GM19324 (cell line): ENCODE results near the gene IDH1.
"Not testable (repeated sequence)": the region's sequence is repeated elsewhere in the genome, so short reads cannot be mapped to it uniquely, and the experiment has no call there.

ENCODE experiments used
- ATAC-seq: cut with Tn5 transposase; IDR thresholded peaks from one replicate; pipeline ENCODE4 v1.9.1; 2021; ENCODE audit warnings: mild to moderate bottlenecking, moderate library complexity; ENCODE audit not compliant: unreplicated experiment, low FRiP score

Gene IDH1

DNA sequence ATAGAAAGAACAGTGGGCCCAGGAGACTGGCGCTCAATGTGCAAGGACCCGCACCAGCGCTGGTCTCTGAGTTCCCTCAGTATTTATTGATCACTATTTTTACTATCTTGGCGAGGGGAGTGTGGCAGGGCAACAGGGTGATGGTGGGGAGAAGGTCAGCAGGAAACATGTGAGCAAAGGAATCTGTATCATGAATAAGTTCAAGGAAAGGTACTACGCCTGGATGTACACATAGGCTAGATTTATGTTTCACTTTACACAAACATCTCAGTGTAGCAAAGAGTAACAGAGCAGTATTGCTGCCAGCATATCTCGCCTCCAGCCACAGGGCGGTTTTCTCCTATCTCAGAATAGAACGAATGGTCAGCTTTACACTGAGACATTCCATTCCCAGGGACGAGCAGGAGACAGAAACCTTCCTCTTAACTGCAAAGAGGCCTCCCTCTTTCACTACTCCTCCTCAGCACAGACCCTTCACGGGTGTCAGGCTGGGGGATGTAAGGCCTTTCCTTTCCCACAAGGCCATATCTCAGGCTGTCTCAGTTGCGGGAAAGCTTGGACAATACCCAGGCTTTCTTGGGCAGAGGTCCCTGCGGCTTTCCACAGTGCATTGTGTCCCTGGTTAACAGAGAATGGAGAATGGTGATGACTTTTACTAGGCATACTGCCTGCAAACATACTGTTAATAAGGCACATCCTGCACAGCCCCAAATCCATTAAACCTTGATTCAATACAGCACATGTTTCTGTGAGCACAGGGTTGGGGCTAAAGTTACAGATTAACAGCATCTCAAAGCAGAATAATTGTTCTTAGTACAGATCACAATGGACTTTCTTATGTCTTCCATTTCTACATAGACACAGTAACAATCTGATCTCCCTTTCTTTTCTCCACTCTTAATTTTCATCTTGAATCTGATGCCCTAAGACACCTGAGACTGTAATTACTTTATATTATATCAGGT lies 2.3 kb upstream of the IDH1 start:
- ATAC-seq, result not testable (repeated sequence)

DNA sequence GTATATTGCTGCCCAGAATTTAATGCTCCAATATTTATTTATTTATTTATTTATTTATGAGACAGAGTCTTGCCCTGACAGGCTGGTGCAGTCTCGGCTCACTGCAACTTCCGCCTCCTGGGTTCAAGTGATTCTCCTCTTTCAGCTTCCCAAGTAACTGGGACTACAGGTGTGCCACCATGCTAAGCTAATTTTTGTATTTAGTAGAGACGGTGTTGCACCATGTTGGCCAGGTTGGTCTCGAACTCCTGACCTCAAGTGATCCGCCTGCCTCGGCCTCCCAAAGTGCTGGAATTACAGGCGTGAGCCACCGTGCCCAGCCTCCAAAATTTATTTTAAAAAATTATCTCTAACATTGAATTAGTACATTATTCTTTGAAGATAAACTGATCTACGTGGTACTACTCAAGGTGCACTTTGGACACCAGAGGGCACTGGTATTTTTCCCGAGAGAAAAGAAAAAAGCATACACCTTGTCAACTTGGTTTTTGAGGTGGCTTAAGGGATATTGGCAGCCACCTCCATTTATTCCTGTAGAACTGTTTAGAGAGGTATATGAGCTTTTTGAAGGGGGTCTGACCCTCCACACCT lies 1.4 kb upstream of the IDH1 start:
- no peak for ATAC-seq

DNA sequence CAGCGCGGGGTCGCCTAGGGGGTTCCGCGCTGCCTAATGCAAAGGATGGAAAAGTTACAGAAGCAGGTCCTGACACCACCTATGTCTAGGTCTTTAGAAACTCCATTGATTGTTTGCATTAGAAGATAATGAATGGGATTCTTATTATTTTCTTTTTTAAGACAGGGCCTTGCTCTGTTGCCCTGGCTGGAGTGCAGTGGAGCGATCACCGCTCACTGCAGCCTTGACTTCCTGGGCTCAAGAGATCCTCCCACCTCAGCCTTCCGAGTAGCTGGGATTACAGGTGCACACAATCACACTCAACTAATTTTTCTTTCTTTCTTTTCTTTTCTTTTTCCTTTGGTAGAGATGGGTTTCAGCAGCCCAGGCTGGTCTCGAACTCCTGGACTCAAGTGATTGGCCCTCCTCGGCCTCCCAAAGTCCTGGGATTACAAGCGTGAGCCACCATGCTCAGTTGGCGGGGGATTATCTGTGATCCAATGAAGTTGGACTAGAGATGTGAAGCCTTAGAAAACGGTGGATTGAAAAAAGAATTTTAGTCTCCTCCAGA lies 761 bp upstream of the IDH1 start:
- ATAC-seq, result peak; percentile 6

GRCh38 chr2:208254118-208254870 lies 577 bp downstream of the IDH1 start:
- peak; percentile 84 for ATAC-seq

GRCh38 chr2:208253600-208254117 lies 1.2 kb downstream of the IDH1 start:
- ATAC-seq, result no peak

- no peak for ATAC-seq
Measured at GRCh38 chr2:208252716-208253492, 2.0 kb downstream of the IDH1 start.

DNA sequence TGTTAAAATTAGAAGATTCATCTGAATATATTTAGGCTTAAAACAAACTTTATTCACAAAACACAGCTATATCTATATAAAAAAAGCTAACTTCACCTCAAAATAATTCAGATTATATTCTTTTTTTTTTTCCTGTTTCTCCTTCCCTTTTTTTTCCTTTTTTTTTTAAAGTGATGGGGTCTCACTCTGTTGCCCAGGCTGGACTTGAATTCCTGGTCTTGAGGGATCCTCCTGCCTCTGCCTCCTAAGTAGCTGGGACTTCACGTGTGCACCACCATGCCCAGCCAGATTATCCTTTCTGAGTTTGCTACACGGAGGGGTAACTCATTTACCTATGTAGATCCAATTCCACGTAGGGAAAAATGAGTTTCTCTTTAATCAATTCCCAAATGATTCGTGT lies 3.8 kb downstream of the IDH1 start:
- ATAC-seq, result no peak

GRCh38 chr2:208250388-208250787 lies 4.5 kb downstream of the IDH1 start:
- ATAC-seq, result no peak

DNA sequence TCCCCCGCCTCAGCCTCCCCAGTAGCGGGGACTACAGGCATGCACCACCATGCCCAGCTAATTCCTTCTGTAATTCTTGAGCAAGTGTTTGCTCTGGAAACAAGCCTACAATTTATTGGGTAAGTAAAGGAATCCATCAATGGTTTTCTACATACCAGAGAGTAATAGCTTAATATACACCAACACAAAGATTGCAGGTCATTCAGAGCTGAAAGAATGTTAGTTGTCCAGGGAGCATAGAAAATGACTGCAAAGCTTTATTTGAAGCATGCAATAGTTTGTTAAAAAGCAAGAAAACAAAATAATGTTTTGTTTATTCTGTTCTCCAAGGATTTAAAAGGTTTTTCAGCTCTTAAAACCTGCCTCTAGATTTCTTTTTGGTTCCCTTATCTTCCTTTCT lies 5.6 kb downstream of the IDH1 start:
- no peak for ATAC-seq

GRCh38 chr2:208248601-208249000 lies 6.3 kb downstream of the IDH1 start:
- no peak for ATAC-seq

DNA sequence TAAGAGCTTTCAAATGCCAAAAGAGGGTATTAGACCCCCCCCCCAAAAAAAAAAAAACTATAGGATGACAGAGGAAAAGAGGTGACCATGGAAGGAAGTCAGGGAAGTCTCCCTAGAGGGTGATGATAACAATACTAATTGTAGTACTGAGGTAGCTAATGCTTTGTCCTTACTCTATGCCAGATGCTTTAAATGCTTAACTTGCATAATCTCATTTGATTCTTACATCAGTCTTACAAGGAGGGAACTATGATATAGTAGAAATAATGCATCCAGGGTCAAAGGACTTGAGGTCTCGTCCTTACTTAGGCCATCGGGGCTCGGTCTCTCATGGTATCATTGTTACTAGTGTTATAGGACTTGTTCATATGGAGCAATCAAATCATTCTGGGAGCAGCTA lies 9.1 kb downstream of the IDH1 start:
- no peak for ATAC-seq

- ATAC-seq, result no peak
Measured at GRCh38 chr2:208244422-208244821, 10.4 kb downstream of the IDH1 start.

DNA sequence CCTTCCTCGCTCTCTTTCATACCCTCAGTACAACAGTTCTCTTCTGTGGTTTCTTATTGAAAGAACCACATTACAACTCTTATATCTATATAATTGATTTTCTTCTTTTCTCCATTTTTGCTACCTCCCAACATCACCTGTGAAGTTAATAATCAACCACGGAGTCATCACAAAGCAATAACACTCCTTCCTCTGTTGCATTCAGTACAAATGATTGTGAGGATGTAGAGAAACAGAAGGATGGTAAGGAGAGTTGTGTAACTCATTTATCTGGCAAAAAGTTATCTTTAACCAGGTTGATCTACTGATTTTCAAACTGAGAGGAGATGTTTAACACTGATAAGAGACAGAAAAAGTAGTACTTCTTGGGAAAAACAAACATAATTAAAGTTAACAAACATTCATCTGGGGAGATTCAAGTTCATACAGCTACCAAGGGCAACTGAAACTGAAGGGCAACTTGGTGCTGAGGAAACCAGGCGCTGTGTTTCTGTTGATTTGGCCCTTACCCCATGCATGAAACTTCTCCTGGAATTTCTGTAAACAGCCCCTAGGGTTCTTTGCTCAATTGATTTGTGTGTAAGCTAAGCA lies 14.2 kb downstream of the IDH1 start:
- no peak for ATAC-seq

DNA sequence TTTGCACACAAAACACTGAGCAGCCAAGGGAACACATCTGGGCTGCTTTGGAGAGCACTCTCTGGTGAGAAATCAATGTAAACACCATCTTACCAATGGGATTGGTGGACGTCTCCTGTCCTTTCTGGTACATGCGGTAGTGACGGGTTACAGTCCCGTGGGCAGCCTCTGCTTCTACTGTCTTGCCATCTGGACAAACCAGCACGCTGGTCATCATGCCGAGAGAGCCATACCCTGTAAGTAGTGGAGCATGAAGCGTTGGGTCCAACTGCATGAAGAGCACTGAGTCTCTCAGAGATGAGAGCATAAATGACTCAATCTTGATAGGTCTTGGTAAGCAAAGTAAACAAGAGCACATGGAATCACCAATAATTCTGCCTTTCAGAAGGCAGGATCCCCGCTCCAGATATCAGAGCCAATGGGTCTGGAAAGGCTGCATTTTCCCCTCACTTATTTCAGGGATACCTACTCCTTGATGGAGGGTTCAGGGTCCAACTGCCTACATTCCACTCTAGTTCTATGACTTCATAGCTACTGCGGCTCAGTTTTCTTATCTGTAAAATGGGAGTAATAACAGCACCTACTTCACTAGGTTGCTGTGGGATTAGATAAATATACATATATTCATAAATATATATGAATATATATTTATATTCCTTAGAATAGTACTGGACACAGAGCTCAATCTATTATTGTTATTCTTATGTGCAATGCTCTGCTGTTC lies 14.9 kb downstream of the IDH1 start:
- ATAC-seq, result no peak

DNA sequence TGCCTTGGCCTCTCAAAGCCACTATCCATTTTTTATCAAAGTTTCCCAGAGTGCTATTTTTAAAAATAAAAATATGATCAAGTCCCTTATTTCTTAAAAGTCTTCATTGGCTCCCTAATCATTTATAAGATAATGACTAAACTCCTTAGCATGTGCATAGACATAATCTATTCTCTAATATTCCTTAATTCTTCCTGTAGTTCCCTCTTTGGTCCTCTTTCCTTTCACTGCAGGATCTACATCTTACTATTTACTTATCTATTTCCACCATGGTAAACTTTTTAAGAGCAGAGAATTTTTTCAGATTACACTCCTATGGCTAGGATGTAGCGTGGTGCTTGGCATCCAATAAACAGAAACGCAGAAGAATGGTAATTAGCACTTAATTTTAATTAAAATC lies 19.0 kb downstream of the IDH1 start:
- no peak for ATAC-seq

DNA sequence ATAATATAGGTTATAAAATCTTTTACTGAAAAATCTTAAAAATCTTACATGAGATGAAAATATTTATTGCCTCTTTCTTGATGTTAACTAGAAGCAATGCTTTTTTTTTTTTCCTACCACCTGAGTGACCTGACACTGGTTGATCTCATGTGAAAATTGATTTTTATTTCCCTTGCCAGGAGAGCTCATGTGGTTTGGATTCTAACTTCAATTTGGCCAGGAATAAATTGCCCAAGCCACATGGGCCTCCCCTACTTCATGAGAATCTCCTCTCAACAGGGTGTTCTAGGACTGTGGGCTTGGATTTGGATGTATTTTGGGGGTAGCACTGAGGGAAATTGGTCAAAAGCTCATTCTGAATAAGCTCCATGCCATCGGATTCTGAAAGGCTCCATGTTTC lies 20.1 kb downstream of the IDH1 start:
- ATAC-seq, result no peak

GRCh38 chr2:208228476-208228875 lies 26.4 kb downstream of the IDH1 start:
- no peak for ATAC-seq

- no peak for ATAC-seq
Measured at GRCh38 chr2:208227581-208228232, 27.2 kb downstream of the IDH1 start.
